ENCODE results near the gene AHSG. TPM values are rescaled to one million over a fixed set of nuclear protein-coding genes. Genes with fewer than 3 reads are reported as not detected.

The AHSG gene
- total and polyA plus RNA-seq, 2 experiments from 2014 or later = 0.10 to 0.18 TPM

DNA sequence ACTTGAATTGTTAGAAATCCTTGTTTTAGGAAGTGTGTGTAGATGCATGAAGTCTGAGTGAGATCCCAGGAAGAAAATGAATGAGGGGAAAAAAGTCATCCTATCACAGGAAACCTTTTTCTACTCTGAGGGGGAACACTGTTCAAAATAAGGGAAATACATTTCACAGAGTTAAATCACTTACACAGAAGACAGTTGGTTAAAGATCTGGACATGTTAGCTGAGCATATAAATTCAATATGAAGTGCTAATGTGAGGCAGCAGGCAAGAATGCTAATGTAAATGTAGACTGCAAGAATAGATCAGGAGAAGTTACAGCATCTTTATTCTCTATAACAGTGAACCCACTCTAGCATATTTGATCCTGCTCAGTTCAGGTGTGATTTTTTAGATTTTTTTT, 48.3 kb upstream of the AHSG start:
- no peak overlapping the region for H2AFZ ChIP-seq
- TF ChIP-seq REST (IDR thresholded peaks at IDR 0.05; ENCODE audit: unreplicated experiment) (no peak), JUNB (IDR thresholded peaks at IDR 0.05; ENCODE audit: unreplicated experiment) (no peak), ZNF114 (CRISPR knock-in tag; IDR thresholded peaks at IDR 0.05) (no peak), STAT1 (IDR thresholded peaks at IDR 0.05; ENCODE audit: unreplicated experiment) (no peak), CREB1 (CRISPR knock-in tag; IDR thresholded peaks at IDR 0.05; ENCODE audit: low read depth) (no peak), POLR2AphosphoS5 (IDR thresholded peaks at IDR 0.05; ENCODE audit: low read depth) (no peak)
- TF ChIP-seq, protein P1, sequence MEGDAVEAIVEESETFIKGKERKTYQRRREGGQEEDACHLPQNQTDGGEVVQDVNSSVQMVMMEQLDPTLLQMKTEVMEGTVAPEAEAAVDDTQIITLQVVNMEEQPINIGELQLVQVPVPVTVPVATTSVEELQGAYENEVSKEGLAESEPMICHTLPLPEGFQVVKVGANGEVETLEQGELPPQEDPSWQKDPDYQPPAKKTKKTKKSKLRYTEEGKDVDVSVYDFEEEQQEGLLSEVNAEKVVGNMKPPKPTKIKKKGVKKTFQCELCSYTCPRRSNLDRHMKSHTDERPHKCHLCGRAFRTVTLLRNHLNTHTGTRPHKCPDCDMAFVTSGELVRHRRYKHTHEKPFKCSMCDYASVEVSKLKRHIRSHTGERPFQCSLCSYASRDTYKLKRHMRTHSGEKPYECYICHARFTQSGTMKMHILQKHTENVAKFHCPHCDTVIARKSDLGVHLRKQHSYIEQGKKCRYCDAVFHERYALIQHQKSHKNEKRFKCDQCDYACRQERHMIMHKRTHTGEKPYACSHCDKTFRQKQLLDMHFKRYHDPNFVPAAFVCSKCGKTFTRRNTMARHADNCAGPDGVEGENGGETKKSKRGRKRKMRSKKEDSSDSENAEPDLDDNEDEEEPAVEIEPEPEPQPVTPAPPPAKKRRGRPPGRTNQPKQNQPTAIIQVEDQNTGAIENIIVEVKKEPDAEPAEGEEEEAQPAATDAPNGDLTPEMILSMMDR (conservative IDR thresholded peaks at IDR 0.05; ENCODE audit: low read depth in 2 of 2) = no peak
- TF ChIP-seq, protein P2, sequence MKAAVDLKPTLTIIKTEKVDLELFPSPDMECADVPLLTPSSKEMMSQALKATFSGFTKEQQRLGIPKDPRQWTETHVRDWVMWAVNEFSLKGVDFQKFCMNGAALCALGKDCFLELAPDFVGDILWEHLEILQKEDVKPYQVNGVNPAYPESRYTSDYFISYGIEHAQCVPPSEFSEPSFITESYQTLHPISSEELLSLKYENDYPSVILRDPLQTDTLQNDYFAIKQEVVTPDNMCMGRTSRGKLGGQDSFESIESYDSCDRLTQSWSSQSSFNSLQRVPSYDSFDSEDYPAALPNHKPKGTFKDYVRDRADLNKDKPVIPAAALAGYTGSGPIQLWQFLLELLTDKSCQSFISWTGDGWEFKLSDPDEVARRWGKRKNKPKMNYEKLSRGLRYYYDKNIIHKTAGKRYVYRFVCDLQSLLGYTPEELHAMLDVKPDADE (IDR thresholded peaks at IDR 0.05) = no peak
- peaks cover 15% of the 10 kb centered on the region for H3K4me1 Mint-ChIP-seq
- no peaks in the 10 kb centered on the region for H3K9me2 ChIP-seq (ENCODE audit: insufficient read depth)
- peaks cover 15% of the 10 kb centered on the region for H3K4me1 ChIP-seq (ENCODE audit: insufficient read depth)
- H3K27ac Mint-ChIP-seq = no peak overlapping the region
- H3K79me2 ChIP-seq (replicated peaks; ENCODE audit: insufficient read depth) = peaks cover 4% of the 10 kb centered on the region; the same call in 1 of the 2 replicates
- no peak overlapping the region for H3K27ac ChIP-seq (ENCODE audit: low read depth)
- ATAC-seq (no peak), DNase-seq (ENCODE audit: low spot score) (no peak)
- H3K4me3 ChIP-seq = no peak overlapping the region
- no peaks in the 10 kb centered on the region for H3K9me3 Mint-ChIP-seq
- no peaks in the 10 kb centered on the region for H3K27me3 Mint-ChIP-seq (ENCODE audit: insufficient read depth, low read depth, poor library complexity)
- H3K36me3 ChIP-seq (ENCODE audit: insufficient read depth) = peaks cover 5% of the 10 kb centered on the region; the same call in 1 of the 2 replicates
- H3K4me3 Mint-ChIP-seq = no peak overlapping the region
- peaks cover 2% of the 10 kb centered on the region; the same call in 1 of the 2 replicates for H3F3A ChIP-seq (replicated peaks; ENCODE audit: low read depth)
- no peaks in the 10 kb centered on the region for H3K27me3 ChIP-seq (ENCODE audit: insufficient read depth)
- H3K4me2 ChIP-seq = no peak overlapping the region
- 0 out of 2 replicates have a peak, but pooled peaks cover 10% of the 10 kb centered on the region for H4K20me1 ChIP-seq (replicated peaks; ENCODE audit: insufficient read depth)
- H3K36me3 Mint-ChIP-seq (ENCODE audit: low read depth) = no peaks in the 10 kb centered on the region

DNA sequence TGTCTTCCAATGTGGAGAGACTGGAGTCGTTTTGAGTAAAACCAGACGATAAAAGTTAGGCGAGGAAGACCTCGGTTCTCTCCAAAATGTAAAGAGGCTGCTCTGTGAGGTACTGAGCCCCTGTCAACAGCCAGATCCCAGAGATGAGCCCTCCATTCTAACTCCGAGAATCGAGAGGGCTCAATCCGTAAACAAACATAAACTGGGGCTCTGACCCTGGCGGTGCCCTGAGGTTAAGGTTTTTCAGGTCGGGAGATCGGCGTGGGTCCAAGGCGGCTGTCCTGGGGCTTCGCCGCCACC, 46.1 kb upstream of the AHSG start:
- Histone ChIP-seq H3K4me1 (ENCODE audit: insufficient read depth) (peaks cover 22% of the 10 kb centered on the region), H2AFZ (peak overlapping the region; percentile 95), H3F3A (replicated peaks; ENCODE audit: low read depth) (peaks cover 2% of the 10 kb centered on the region; the same call in 1 of the 2 replicates), H3K4me2 (peak overlapping the region; percentile 87), H3K27ac (ENCODE audit: low read depth) (peak overlapping the region; percentile 60; the same call in 1 of the 2 replicates), H3K9me2 (ENCODE audit: insufficient read depth) (no peaks in the 10 kb centered on the region), H3K79me2 (replicated peaks; ENCODE audit: insufficient read depth) (peaks cover 14% of the 10 kb centered on the region), H4K20me1 (replicated peaks; ENCODE audit: insufficient read depth) (0 out of 2 replicates have a peak, but pooled peaks cover 10% of the 10 kb centered on the region), H3K36me3 (ENCODE audit: insufficient read depth) (peaks cover 5% of the 10 kb centered on the region; the same call in 1 of the 2 replicates), H3K27me3 (ENCODE audit: insufficient read depth) (no peaks in the 10 kb centered on the region), H3K4me3 (peak overlapping the region; percentile 96)
- 0 out of 3 replicates have a peak, but pooled peaks cover 3% of the 10 kb centered on the region for H3K36me3 Mint-ChIP-seq (ENCODE audit: low read depth)
- DNase-seq (ENCODE audit: low spot score) (no peak), ATAC-seq (peak; percentile 8)
- TF ChIP-seq, protein P2 (IDR thresholded peaks at IDR 0.05) = no peak
- no peak for TF ChIP-seq REST (IDR thresholded peaks at IDR 0.05; ENCODE audit: unreplicated experiment)
- H3K27ac Mint-ChIP-seq = peak overlapping the region; percentile 17; the same call in 1 of the 2 replicates
- peaks cover 21% of the 10 kb centered on the region for H3K4me1 Mint-ChIP-seq
- H3K4me3 Mint-ChIP-seq = peak overlapping the region; percentile 80
- H3K27me3 Mint-ChIP-seq (ENCODE audit: insufficient read depth, low read depth, poor library complexity) = peaks cover 7% of the 10 kb centered on the region
- no peaks in the 10 kb centered on the region for H3K9me3 Mint-ChIP-seq
